ENCODE data around the gene CEP43.

CEP43 gene

GRCh38 chr6:167027772-167028171, 28.6 kb downstream of the CEP43 start:
- no peak overlapping the region for H3K4me3 ChIP-seq (ENCODE audit: low read depth, low read length)
- no peak for DNase-seq (ENCODE audit: low read depth)
- no peak for TF ChIP-seq CTCF (conservative IDR thresholded peaks at IDR 0.05; ENCODE audit: low read depth, low read length)

- peak; percentile 21 for DNase-seq (ENCODE audit: low read depth)
- no peak overlapping the region for H3K4me3 ChIP-seq (ENCODE audit: low read depth, low read length)
- no peak for TF ChIP-seq CTCF (conservative IDR thresholded peaks at IDR 0.05; ENCODE audit: low read depth, low read length)
These were observed 31.2 kb downstream of the CEP43 start for GRCh38 chr6:167030222-167031072.

GRCh38 chr6:167031082-167031709, 32.0 kb downstream of the CEP43 start:
- DNase-seq (ENCODE audit: low read depth) = peak; percentile 19
- H3K4me3 ChIP-seq (ENCODE audit: low read depth, low read length) = no peak overlapping the region
- no peak for TF ChIP-seq CTCF (conservative IDR thresholded peaks at IDR 0.05; ENCODE audit: low read depth, low read length)

GRCh38 chr6:167034056-167034455, 34.9 kb downstream of the CEP43 start:
- TF ChIP-seq CTCF (conservative IDR thresholded peaks at IDR 0.05; ENCODE audit: low read depth, low read length) = no peak
- no peak overlapping the region for H3K4me3 ChIP-seq (ENCODE audit: low read depth, low read length)
- no peak for DNase-seq (ENCODE audit: low read depth)

GRCh38 chr6:167037762-167038161, 38.6 kb downstream of the CEP43 start:
- DNase-seq (ENCODE audit: low read depth) = no peak
- H3K4me3 ChIP-seq (ENCODE audit: low read depth, low read length) = no peak overlapping the region
- no peak for TF ChIP-seq CTCF (conservative IDR thresholded peaks at IDR 0.05; ENCODE audit: low read depth, low read length)

GRCh38 chr6:167044696-167045095, 45.5 kb downstream of the CEP43 start:
- TF ChIP-seq CTCF (conservative IDR thresholded peaks at IDR 0.05; ENCODE audit: low read depth, low read length) = peak; percentile 22
- peak; percentile 40 for DNase-seq (ENCODE audit: low read depth)
- H3K4me3 ChIP-seq (ENCODE audit: low read depth, low read length) = no peak overlapping the region
